Measurements from ENCODE around the gene HSF4.

- no peak for TF ChIP-seq PATZ1 (tag by site-specific recombination; IDR thresholded peaks at IDR 0.05)
- no peak for TF ChIP-seq CTCF (tag by site-specific recombination; IDR thresholded peaks at IDR 0.05)
- no peak for TF ChIP-seq ZNF777 (tag by site-specific recombination; IDR thresholded peaks at IDR 0.05; ENCODE audit: borderline replicate concordance)
- no peak for TF ChIP-seq ZNF324 (tag by site-specific recombination; IDR thresholded peaks at IDR 0.05)
- no peak for TF ChIP-seq REST (tag by site-specific recombination; IDR thresholded peaks at IDR 0.05)
- no peak for TF ChIP-seq ZNF23 (tag by site-specific recombination; IDR thresholded peaks at IDR 0.05; ENCODE audit: borderline replicate concordance)
- TF ChIP-seq PRDM1 (tag by site-specific recombination; IDR thresholded peaks at IDR 0.05) = no peak
- no peak for TF ChIP-seq ATF2 (tag by site-specific recombination; IDR thresholded peaks at IDR 0.05; ENCODE audit: low read depth)
- TF ChIP-seq EGR2 (tag by site-specific recombination; IDR thresholded peaks at IDR 0.05; ENCODE audit: low read depth) = no peak
- no peak for TF ChIP-seq ZNF24 (tag by site-specific recombination; IDR thresholded peaks at IDR 0.05)
- TF ChIP-seq ZSCAN30 (tag by site-specific recombination; IDR thresholded peaks at IDR 0.05) = no peak
- no peak for TF ChIP-seq ZBTB7A (tag by site-specific recombination; IDR thresholded peaks at IDR 0.05; ENCODE audit: low read depth)
- TF ChIP-seq WT1 (tag by site-specific recombination; IDR thresholded peaks at IDR 0.05) = no peak
Observed at GRCh38 chr16:67151431-67152097, 13.0 kb upstream of the HSF4 start.
